HG03575 (cell line): ENCODE data around the gene CFAP99.

Experiments
- ATAC-seq: cut with Tn5 transposase; IDR thresholded peaks from one replicate; pipeline ENCODE4 v1.9.1; 2021; ENCODE audit not compliant: unreplicated experiment, insufficient number of reproducible peaks, low FRiP score; ENCODE audit errors: extremely low read depth

The CFAP99 gene

DNA sequence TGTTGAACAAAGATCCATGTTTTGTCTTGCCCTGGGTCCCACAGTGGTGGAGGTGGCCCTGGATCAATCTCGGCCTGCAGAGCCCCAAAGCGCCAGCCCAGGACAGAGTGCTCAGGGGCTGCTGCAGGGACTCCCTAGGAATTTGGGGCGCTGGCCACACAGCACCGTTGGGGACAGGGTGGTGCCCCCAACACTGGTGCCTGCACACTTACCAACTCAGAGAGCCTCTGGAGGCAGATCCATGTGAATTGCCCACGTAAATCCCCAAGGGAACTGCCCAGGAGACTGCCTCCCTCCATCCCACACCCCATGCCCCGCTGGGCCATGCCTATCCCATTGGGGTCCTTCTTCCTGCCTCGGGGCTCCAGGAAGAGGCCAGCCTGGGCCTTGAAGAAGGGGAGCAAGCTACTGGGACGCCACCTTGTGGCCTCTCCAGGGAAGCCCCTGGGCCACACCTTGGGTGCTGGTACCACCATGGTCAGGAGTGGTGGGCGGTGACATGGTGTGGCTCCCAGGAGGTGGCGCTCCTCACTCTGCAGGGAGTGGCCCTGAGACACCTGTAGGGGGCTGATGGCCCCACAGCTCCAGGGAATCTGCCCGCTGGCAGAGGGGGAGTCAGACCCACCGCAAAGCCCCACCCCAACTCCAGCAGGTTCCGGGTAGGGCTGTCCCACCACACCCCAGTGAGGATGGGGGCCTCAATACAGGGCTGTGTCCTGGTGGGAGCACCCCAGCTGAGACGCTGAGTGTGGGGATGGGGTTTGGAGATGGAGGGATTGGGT is 22.8 kb downstream of the CFAP99 start:
- ATAC-seq = no peak

DNA sequence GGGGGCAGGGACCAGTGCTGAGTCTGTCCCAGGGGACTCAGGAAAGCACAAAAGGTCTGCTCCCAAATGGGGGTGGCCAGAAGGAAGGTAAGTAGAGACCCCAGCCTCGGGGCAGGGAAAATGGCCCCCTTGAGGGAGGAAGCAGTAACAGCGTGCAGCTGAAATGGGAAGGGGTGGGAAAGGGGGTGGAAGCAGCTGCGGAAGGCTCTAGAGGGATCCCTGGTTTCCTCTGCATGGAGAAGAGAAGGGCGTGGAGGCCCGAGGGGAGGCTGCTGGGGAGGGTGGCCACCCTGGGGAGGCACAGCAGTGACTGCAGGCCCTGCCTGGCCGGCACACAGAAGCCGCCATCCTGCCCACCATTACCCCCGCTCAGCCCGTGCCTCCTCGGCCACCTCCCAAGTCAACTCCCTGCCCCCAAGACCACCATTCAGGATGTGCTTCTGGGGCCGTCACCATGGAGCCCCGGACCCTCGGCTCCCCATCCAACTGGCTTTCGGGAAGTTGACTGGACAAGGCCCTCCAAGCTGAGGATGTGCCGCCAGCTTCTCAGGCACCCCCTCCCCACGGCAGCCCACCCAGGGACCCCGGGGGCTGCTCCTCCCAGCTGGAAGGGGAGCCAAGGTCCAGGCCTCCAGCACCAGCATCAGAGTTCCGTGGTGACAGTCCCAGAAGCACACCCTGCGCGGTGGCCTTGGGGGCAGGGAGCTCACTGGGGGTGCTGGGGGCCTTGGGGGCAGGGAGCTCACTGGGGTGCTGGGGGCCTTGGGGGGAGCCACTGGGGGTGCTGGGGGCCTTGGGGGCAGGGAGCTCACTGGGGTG is 23.6 kb downstream of the CFAP99 start:
- no peak for ATAC-seq

DNA sequence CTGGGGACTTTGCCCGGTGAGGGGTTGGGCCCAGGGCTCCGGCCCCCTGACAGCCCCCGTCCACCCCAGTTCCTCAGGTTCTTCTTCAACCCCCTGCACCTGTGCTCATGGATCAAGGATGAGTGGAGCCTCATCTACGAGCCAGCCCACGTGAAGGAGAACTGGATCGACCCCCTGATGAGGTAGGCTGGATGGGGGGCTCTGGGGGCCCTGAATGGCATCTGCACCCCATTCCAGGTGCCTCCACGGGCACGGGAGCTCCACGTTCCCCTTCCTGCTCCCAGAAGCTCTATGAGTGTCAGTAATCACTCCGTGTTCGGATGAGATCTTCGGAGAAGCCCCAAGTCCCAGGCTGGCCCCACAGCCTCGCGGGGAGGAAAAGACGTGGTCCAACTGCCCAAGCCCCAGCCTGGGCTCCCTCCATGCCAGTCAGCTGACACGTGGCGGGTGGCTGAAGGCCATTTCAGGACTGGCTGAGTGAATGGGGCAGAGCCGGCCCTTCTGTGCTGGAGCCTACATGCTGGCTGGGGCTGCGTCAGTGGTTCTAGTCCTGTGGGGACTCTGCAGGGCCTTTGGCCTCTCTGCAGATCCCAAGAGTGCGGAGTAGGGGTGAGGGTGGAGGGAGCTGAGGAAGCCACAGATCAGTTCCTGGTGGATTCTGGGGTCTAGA is 24.4 kb downstream of the CFAP99 start:
- ATAC-seq = no peak

DNA sequence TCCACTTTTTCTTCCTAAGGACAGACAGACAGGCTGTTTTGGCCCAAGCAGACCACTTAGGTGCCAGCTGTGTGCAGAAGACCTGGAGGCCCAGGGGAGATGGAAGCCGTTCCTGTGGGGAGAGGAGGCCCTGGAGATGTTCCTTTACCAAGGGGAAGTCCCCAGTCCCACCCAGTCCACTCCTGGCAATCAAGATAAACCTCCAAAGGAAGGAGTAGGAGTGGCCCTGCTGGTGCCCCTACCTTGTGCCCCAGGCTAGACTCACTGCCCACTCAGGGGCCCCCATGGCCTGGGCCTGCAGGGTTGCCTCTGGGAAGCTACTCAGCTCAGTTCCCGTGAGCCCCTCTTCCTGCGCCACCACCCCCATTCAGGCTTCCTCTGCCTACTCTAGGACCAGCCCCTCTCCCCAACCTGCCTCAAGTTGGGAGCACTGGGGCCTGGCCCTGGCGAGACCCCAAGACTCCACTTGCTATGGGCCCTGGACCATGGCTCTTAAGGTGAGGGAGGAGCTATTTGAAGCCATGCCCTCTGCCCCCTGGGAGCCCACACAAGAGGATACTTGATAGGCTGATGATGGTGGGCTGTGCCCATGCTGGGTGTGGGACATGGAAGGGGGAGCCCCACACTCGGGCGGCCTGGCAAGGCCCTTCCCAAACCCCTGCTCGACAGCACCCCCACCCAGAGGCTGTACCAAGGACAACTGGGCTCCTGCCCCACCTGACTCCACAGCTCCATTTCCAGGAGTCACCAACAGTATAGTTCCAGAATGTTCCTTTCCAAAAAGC is 25.4 kb downstream of the CFAP99 start:
- ATAC-seq = no peak

DNA sequence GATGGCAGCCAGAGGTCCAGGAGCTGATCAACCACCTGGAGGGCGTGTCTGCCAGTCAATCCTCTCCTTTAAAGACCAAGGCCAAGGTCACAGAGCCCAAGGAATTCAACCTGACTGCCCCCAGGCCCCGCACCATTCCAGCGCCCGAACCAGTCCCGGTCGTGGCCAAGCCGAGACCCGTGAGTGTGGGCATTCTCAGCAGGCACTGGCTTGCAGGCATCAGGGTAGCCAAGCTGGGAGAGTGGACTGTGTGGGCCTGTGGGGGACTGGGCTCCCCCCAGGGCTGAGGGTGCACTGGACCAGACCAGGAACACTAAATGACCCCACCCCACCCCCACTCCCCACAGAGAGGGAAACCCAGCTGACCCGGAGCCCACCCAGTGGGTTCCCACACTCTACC is 26.4 kb downstream of the CFAP99 start:
- no peak for ATAC-seq

DNA sequence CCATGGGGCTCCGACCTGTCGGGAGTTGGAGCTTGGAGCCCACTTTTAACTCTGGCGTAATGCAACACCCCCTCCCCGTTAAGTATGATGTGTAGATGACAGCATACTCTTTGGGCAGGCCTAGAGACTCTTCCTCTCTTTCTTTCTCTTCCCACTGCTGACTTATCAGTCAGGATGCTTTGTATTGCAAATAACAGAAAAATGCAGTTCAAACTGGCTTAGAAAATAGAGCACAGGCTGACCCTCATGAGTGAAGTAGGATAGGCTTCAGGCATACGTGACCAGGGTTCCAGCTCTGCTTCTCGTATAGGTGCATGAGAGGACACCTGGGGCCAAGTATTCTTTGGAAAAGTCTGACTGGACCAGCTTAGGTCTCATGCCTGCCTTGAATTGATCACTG is 26.8 kb downstream of the CFAP99 start:
- no peak for ATAC-seq

DNA sequence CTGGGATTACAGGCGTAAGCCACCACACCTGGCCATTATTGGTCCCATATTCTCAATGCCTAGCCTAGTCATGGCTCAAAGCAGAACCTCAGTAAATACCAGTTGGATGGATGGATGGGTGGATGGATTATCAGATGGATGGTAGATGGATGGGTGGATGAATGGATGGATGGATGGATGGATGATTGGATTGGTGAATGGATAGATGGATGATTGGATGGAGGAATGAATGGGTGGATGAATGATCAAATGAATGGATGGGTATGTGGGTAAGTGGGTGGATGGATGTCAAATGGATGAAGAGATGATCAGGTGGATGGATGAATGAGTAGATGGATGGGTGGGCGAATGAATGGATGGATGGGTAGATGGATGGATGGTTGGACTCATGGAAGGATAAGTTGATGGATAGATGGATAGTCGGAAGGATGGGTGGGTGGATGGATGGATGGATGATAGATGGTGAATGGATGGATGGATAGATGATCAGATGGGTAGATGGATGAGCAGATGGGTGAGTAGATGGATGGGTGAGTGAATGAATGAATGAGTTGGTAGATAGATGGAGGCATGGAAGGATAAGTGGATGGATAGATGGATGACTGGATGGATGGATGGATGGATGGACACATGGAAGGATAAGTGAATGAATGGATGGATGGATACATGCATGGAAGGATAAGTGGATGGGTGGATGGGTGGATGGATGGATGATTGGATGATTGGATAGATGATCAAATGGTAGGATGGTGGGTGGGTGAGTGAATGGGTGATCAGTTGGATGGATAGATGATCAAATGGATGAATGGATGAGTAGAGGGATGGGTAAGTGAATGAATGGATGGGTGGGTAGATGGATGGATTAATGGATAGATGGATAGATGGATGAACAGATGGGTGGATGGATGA is 28.2 kb downstream of the CFAP99 start:
- no peak for ATAC-seq

DNA sequence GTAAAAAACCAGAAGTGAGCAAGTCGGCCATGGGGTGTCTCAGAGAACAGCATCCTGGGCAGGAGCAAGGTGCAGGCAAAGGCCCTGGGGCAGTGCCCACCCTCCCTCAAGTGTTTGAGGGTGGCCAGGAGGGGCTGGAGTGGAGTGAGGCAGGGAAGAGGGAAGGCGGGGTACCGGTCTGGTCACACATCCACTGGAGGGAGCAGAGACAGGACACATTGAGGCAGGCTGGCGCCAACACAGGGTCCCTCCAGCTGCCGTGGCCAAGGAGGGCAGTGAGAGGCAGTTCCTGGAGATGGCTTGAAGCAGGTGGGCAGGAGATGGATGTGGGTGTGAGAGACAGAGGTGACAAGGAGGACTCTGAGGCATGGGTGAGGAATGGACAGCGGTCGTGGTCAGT is 29.8 kb downstream of the CFAP99 start:
- ATAC-seq = no peak

DNA sequence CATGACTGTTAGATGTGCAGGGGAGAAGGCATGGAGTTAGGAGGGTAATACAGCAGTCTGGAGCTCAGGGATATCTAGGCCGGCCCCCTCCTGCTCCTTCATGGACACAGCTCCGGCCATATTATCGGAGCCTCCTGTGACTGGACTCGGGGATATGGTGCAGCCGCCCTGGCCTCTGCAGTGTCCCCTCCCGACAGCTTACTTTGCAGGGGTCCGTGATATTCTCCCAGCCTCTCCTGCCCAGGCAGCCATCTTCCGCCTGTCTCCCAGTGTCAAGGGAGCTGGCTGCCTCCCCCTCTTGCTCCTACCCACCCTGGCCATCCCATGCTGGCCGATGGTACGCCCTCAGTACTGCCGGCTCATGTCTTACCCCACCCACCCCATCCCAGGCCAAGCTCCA is 30.3 kb downstream of the CFAP99 start:
- no peak for ATAC-seq

DNA sequence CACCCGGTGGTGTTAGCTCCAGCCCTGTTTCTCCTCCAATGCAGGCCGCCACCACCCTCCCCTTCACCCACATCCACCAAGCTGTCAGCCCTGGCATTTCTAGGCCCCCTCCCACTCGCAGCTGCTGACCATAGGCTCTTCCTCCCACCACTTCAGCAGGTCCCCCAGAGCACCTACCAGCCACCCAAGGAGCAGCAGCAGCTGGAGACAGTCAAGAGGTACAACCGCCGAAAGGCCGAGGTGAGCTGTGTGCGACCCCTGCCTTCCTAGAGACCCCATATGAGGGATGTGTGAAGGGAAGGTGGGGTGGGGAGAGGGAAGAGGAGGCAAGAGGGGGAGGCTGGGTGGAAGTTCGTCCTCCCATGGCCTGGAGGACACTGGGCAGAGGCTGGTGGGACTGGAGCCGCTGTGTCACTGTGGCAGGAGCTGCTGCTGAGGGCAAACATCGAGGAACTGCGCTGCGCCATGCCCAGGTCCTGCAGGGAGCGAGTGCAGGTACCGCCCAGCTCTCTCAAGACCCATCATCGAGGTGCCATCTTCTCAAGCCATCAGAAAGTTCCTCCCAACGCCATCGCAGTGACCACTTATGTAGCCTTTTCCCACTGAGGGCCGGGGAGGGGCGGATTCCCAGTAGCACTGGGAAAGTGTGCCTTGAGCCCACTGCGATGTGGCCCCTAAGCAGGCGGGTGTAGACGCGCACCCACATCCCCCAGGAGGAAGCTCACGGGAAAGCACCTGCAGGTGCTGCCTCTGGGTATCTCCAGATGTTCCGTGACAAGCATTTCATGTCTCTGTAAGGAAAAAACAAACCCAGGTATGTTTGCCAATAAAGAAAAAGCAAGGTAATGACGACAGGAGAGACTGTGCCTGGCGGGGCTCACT is 31.0 kb downstream of the CFAP99 start:
- no peak for ATAC-seq

DNA sequence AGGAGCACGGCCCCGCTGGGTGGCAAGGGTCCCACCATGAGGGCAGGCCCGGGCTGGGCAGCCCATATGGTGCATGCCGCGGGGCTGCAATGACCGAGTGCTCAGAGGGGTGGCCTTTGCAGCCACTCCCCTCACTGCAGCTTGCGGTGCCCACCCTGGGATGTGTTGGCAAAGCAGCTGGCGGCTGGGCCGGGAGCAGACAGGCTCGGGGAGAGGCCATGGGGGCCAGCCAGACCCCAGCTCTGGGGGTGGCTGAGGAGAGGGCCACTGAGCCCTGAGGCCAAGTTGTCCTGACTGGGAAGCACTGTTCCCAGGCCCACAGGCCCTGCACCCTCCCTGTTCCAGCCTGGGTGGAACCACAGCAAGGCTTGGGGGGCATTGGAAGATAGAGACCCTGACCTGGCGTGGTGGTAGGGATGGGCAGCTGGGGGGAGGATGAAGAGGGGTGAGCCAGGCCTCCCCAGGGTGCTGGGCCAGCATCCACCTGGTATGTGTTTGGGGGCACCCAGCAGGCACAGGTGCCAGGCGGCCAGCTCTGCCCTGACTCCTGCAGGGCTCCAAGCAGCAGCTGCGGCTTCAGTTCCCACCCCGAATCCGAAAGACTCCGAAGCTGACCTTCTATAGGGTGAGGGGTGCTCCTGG is 31.8 kb downstream of the CFAP99 start:
- ATAC-seq = no peak

DNA sequence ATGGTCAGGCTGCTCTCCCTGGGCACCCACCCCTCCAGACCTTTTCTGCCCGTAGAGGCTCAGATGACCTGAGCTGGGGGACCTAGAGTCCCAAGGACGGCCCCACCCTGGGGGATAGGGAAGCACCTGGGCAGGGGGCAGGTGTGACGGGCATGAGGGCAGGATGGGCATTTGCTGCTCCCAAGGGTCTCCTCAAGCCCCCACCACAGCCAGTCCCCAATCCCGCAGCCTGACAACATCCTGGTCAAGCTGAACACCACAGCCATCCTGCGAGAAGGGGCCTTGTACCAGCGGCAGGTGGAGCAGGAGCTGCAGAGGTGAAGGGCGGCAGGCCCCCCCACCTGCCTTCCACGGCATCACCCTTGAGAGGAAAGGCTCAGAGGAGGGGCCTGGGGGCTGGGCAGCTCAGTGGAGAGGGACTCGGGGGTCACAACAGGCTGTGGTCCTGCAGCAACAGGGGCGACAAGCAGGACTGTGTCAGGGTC is 32.3 kb downstream of the CFAP99 start:
- no peak for ATAC-seq

DNA sequence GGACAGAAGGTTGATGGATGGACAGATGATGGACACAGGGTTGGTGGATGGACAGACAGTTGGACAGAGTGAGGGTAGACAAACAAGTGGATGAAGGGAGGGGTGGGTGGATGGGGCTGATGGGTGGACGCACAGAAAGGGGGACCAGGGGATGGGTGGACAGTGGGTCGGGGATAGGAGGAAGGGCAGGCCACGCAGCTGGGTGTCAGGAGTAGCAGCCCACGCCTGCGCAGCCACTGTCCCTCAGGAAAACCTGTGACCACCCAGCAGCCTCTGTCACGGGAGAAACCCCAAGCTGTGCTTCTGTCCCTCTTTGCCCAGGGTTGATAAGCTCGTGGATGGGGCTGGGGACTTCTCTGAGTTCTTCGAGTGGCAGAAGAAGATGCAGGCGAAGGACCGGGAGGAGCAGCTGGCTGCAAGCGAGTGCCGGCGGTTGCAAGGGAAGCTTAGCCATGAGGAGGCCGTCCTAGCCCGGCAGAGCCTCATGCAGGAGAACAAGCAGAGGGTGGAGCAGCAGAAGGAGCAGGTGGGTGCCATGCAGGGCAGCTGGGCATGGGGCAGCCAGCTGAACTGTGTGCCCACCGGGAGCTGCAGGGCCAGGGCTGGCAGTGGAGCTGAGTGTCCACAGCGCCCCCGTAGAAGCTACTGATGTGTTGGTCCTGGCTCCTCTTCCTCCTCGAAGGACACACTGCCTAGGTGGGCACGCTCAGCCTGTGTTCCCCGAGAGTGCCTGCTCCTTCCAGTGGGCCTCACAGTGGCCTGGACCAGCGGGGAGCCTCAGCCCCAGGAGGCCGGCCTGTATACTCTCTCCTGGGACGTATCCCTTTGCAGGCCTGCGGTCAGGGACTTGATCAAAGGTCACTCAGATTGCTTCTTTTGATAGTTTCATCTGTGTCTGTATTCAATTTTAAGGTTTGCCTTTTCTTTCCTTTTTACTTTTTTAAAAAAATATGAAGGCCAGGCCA is 33.3 kb downstream of the CFAP99 start:
- no peak for ATAC-seq

DNA sequence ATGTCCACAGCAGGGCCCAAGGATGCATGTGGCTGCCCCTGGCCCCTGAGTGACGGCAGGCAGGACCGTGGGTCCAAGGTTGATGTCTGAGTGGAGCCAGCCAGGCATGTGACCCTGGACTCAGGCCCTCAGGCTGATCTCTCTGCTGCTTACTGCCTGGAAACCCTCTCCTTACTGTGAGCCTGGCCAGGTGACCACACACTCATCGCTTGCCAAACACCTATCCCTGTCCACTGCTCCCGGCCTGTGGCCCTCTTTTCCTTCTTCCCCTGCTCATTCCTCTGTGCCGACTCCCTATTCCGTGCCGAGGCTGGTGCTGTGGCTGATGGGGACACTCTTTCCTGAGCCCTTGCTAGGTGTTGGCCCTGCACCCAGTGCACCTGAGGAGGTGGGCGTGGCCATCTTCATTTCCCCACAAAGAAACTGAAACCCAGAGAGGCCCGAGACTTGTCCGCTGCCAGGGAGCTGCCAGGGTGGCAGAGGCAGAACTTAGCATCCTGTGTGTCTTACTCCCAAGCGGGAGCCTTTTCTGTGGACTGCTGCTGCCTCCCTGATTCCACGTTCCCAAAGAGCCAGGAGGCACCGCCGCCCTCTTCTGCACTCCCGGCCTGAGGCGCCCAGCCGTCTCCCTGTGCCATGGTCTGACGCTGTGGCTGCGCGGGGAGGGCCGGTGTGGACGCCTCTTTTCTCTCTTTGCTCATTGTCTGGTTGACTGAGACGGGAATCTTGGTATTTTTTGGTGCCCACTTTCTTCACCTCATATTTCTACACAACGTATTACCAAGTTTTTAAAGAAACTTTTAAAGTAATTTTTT is 38.9 kb downstream of the CFAP99 start:
- ATAC-seq = no peak
